Mucosa of descending colon (tissue), 3 donors: Measurements from ENCODE around the gene CAPN6. TPM values are rescaled to one million over a fixed set of nuclear protein-coding genes. Genes with fewer than 3 reads are reported as not detected.

Experiments used
- ATAC-seq: fragments of 200-7000 bp; cut with Tn5 transposase; one replicate; pipeline ENCODE4 v1.9.1; 2020; ENCODE audit warnings: mild to moderate bottlenecking, moderate library complexity
- DNase-seq, 3 donors: peaks; one replicate each; pipeline ENCODE4 v3.0.0-alpha.2; 2020
- H3K36me3 ChIP-seq: fragments of 200-600 bp; one replicate; pipeline ENCODE4 v1.8.0; 2021; ENCODE audit warnings: low read depth, mild to moderate bottlenecking
- H3K4me1 ChIP-seq: fragments of 200-600 bp; one replicate; pipeline ENCODE4 v1.8.0; 2021; ENCODE audit warnings: low read depth, mild to moderate bottlenecking
- H3K4me3 ChIP-seq: fragments of 200-600 bp; one replicate; pipeline ENCODE4 v1.8.0; 2021; ENCODE audit warnings: mild to moderate bottlenecking
- H3K9me3 ChIP-seq: fragments of 200-600 bp; one replicate; pipeline ENCODE4 v1.8.0; 2021; ENCODE audit warnings: mild to moderate bottlenecking
- CTCF ChIP-seq: fragments of 200-600 bp; IDR thresholded peaks from one replicate; pipeline ENCODE4 v1.8.0; 2022; ENCODE audit warnings: antibody characterized with exemption, mild to moderate bottlenecking
- intact Hi-C, 2 donors: fragments of 100-400 bp; cut with DNase I in 1 of 2; cut with micrococcal nuclease in 1 of 2; formaldehyde crosslinking; loops; one replicate each; pipeline versions ENCODE4 v1.11.0 to v1.11.1; 2022; cut with DNase I, micrococcal nuclease
- long read RNA-seq, 2 donors: library from polyadenylated mRNA; unstranded; transcript quantifications; one replicate each; pipeline ENCODE4 v2.0.0, GENCODE V29; 2019 to 2021
- total RNA-seq, 3 donors: library from RNA; stranded (reverse); fragmentation: NEBNext Ultra II Directional in 2 of 3; extraction: Animal tissue kit (Norgen Biotek cat#: 25700) in 2 of 3; gene quantifications; one replicate each; pipeline versions ENCODE4 v1.2.1 to v1.2.4, GENCODE V29; 2021 to 2023
- donor health status: DM: no; HTN: no; CAD: no; lungs with moderate emphysema.
- donor health status: DM: no; HTN: no; CAD: no.
- donor health status: DM: no; HTN: yes; CAD: no.

CAPN6 gene
- 1 to 10 TPM in 2 of 3 donors, under 1 TPM in 1; 0.75 to 4.9 (median 1.7) TPM for total RNA-seq
- long read RNA-seq, donor 1: 0 reads
- long read RNA-seq, donor 2: 0 reads

- DNase-seq (peak; percentile 10 to 38 (median 20)), ATAC-seq (peak; percentile 47)
- Histone ChIP-seq H3K9me3 (no peaks in the 10 kb centered on the region), H3K4me1 (no peaks in the 10 kb centered on the region), H3K4me3 (no peak within 1 kb of the TSS), H3K36me3 (no peaks in the 10 kb centered on the region)
- no peak for TF ChIP-seq CTCF
- intact Hi-C loops: no loop called here
Measured at GRCh38 chrX:111270339-111270738, at the start of gene CAPN6. CAPN6 (minus strand) TSS chrX:111270483; CDS start chrX:111263936, 6,547 bp downstream.

- DNase-seq (no peak), ATAC-seq (no peak)
- no peak for TF ChIP-seq CTCF
- intact Hi-C loops: no loop called here
- no peak overlapping the region for H3K4me3 ChIP-seq
- no peaks in the 10 kb centered on the region for H3K36me3 ChIP-seq
- H3K4me1 ChIP-seq: no peaks in the 10 kb centered on the region
- H3K9me3 ChIP-seq: no peaks in the 10 kb centered on the region
Measured at GRCh38 chrX:111319451-111319850, 49.2 kb upstream of the CAPN6 start.

- Histone ChIP-seq H3K36me3 (no peaks in the 10 kb centered on the region), H3K9me3 (no peaks in the 10 kb centered on the region), H3K4me1 (no peaks in the 10 kb centered on the region), H3K4me3 (no peak overlapping the region)
- DNase-seq (no peak), ATAC-seq (no peak)
- intact Hi-C loops: no loop called here
- TF ChIP-seq CTCF: no peak
Measured at GRCh38 chrX:111318901-111319300, 48.6 kb upstream of the CAPN6 start.

GRCh38 chrX:111309083-111309482 lies 38.8 kb upstream of the CAPN6 start:
- DNase-seq (no peak), ATAC-seq (no peak)
- TF ChIP-seq CTCF: no peak
- Histone ChIP-seq H3K4me3 (no peak overlapping the region), H3K36me3 (no peaks in the 10 kb centered on the region), H3K4me1 (no peaks in the 10 kb centered on the region), H3K9me3 (no peaks in the 10 kb centered on the region)
- intact Hi-C loops: no loop called here

GRCh38 chrX:111308039-111308438 lies 37.8 kb upstream of the CAPN6 start:
- no peak for TF ChIP-seq CTCF
- H3K4me3 ChIP-seq: no peak overlapping the region
- no peaks in the 10 kb centered on the region for H3K36me3 ChIP-seq
- no peaks in the 10 kb centered on the region for H3K4me1 ChIP-seq
- no peak for DNase-seq
- no peak for ATAC-seq
- intact Hi-C loops: no loop called here
- H3K9me3 ChIP-seq: no peaks in the 10 kb centered on the region

- ATAC-seq (no peak), DNase-seq (no peak)
- no peak for TF ChIP-seq CTCF
- Histone ChIP-seq H3K4me3 (no peak overlapping the region), H3K4me1 (no peaks in the 10 kb centered on the region), H3K36me3 (no peaks in the 10 kb centered on the region), H3K9me3 (no peaks in the 10 kb centered on the region)
- intact Hi-C loops: no loop called here
Measured at GRCh38 chrX:111302284-111302683, 32.0 kb upstream of the CAPN6 start.
